ENCODE results near the gene NBAS. TPM values are rescaled to one million over a fixed set of nuclear protein-coding genes. Genes with fewer than 3 reads are reported as not detected.

NBAS gene
- total RNA-seq, 2 experiments from 2014 or later = 31.9 to 32.9 TPM

GRCh38 chr2:15486770-15487169 is 74.4 kb downstream of the NBAS start:
- no peak overlapping the region for H3K27ac Mint-ChIP-seq
- peaks cover 4% of the 10 kb centered on the region for H3K4me1 Mint-ChIP-seq
- no peak for DNase-seq
- peaks cover 17% of the 10 kb centered on the region for H3K36me3 Mint-ChIP-seq
- no peak for ATAC-seq (ENCODE audit: low read depth)
- no peaks in the 10 kb centered on the region for H3K9me3 Mint-ChIP-seq
- H3K27me3 Mint-ChIP-seq = no peaks in the 10 kb centered on the region
- H3K4me3 Mint-ChIP-seq = no peak overlapping the region
- POLR2A ChIA-PET = no interaction called here

DNA sequence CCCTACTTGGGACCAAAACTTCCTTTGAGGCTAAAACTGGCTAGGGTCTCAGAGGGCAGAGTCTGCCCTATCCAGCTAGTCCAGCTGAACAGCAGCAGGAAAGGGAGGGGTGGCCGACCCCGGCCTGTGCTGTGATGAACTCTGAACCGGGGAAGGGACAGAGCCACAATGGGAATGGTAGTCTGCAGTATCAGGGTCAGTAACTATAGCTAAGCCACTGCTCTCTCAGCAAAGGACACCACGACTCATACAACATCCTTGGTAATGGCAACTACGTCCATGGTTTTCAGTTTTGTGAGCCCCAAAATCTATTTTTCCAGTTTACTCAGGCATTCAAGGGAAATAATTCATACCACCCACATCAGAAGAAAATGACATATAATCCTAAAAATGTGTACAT is 75.2 kb downstream of the NBAS start:
- DNase-seq (no peak), ATAC-seq (ENCODE audit: low read depth) (no peak)
- peaks cover 4% of the 10 kb centered on the region for H3K4me1 Mint-ChIP-seq
- no peak overlapping the region for H3K4me3 Mint-ChIP-seq
- no peaks in the 10 kb centered on the region for H3K9me3 Mint-ChIP-seq
- H3K36me3 Mint-ChIP-seq = peaks cover 16% of the 10 kb centered on the region
- no peaks in the 10 kb centered on the region for H3K27me3 Mint-ChIP-seq
- H3K27ac Mint-ChIP-seq = no peak overlapping the region
- POLR2A ChIA-PET = no interaction called here

GRCh38 chr2:15481000-15481399 is 80.1 kb downstream of the NBAS start:
- no peak for ATAC-seq (ENCODE audit: low read depth)
- no peaks in the 10 kb centered on the region for H3K9me3 Mint-ChIP-seq
- H3K27ac Mint-ChIP-seq = no peak overlapping the region
- no peak overlapping the region for H3K4me3 Mint-ChIP-seq
- H3K36me3 Mint-ChIP-seq = peaks cover 20% of the 10 kb centered on the region
- no peaks in the 10 kb centered on the region for H3K27me3 Mint-ChIP-seq
- POLR2A ChIA-PET = no interaction called here
- H3K4me1 Mint-ChIP-seq = no peaks in the 10 kb centered on the region
- DNase-seq = no peak

DNA sequence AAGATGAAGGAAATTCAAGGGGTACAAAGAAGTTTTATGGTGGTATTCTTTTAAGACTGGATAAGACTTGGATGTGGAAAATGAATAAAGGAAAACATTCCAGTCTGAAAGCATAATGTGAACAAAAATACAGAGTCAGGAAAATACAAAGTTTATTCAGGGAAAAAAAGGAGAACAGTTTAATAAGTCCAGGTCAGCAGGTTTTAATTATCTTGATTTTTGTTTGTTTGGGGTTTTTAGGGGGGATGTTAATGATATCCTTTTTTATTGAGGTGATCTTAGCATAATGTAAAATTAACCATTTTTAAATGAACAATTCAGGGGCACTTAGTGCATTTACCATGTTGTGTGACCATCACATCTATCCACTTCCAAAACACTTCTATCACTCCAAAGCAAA is 80.6 kb downstream of the NBAS start:
- Mint-ChIP-seq H3K27me3 (no peaks in the 10 kb centered on the region), H3K4me3 (no peak overlapping the region), H3K36me3 (peaks cover 21% of the 10 kb centered on the region), H3K9me3 (no peaks in the 10 kb centered on the region), H3K27ac (no peak overlapping the region), H3K4me1 (no peaks in the 10 kb centered on the region)
- ATAC-seq (ENCODE audit: low read depth) = no peak
- no peak for DNase-seq
- POLR2A ChIA-PET = no interaction called here

- Mint-ChIP-seq H3K4me3 (no peak overlapping the region), H3K4me1 (peaks cover 5% of the 10 kb centered on the region), H3K9me3 (no peaks in the 10 kb centered on the region), H3K27ac (no peak overlapping the region), H3K36me3 (peaks cover 51% of the 10 kb centered on the region), H3K27me3 (no peaks in the 10 kb centered on the region)
- POLR2A ChIA-PET = no interaction called here
- ATAC-seq (ENCODE audit: low read depth) (no peak), DNase-seq (no peak)
Measured at GRCh38 chr2:15472876-15473275, 88.3 kb downstream of the NBAS start.

DNA sequence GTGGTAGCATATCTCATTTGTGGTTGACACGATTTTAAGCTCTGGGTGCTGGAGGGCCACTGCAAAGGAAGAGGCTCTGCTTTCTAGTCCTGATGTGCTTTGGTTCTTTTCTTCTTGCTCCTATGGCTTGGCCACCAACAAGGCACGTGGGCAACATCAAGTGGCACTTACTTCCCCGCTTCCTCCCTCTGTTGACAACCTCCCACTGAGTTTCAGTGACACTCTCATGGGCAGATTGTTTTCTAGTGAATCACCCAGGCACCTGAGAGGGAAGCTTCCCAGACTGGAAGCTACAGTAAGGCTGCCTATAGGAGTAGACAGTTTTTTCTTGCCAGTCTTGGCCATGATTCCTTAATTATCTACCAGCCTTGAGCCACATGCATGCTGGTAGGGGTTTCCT is 89.0 kb downstream of the NBAS start:
- no peak overlapping the region for H3K27ac Mint-ChIP-seq
- no peak overlapping the region for H3K4me3 Mint-ChIP-seq
- POLR2A ChIA-PET = no interaction called here
- ATAC-seq (ENCODE audit: low read depth) (no peak), DNase-seq (no peak)
- H3K9me3 Mint-ChIP-seq = no peaks in the 10 kb centered on the region
- H3K27me3 Mint-ChIP-seq = no peaks in the 10 kb centered on the region
- H3K36me3 Mint-ChIP-seq = peaks cover 53% of the 10 kb centered on the region
- peaks cover 5% of the 10 kb centered on the region for H3K4me1 Mint-ChIP-seq

DNA sequence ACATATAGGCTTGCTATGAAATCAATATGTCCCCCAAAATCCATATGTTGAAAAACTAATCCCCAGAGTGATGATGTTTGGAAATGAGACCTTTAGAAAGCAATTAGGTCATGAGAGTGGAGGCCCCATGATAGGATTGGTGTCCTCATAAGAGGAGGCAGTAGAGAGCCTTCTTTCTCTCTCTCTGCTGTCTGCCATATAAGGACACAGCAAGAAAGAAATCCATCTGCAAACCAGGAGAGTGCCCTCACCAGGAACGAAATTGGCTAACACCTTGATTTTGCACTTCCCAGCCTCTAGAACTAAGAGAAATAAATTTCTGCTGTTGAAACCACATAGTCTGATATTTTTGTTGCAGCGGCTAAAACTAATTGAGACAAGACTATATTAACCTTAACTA is 89.5 kb downstream of the NBAS start:
- Mint-ChIP-seq H3K4me3 (no peak overlapping the region), H3K36me3 (peaks cover 54% of the 10 kb centered on the region), H3K9me3 (no peaks in the 10 kb centered on the region), H3K4me1 (peaks cover 5% of the 10 kb centered on the region), H3K27me3 (no peaks in the 10 kb centered on the region), H3K27ac (no peak overlapping the region)
- POLR2A ChIA-PET = no interaction called here
- ATAC-seq (ENCODE audit: low read depth) (no peak), DNase-seq (no peak)

DNA sequence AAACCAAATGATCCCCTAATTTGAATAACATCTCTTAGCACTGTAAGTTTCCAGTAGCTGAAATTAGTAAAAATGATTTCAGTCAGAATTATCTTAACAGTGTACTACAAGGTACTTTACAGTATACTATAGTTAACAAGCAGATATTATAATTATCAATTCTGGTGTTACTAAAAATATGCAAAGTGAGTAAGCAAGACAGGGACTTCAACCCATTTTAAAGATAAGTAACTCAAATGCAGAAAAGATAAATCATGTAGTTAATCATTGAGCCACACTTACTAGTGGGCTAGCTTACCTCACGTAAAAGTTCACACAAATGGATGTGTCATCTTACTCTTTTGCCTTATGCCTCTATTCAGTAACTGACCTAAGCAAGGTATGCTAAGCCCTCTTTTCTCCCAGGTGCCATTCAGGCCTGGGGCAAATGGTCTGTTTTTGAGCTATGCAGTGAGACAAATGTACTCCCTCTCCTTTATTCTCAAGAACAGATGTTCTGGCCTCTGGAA is 101.0 kb downstream of the NBAS start:
- no peak overlapping the region for H3K27ac Mint-ChIP-seq
- ATAC-seq (ENCODE audit: low read depth) (no peak), DNase-seq (no peak)
- H3K36me3 Mint-ChIP-seq = peaks cover 25% of the 10 kb centered on the region
- H3K4me3 Mint-ChIP-seq = no peak overlapping the region
- POLR2A ChIA-PET = no interaction called here
- H3K27me3 Mint-ChIP-seq = no peaks in the 10 kb centered on the region
- no peaks in the 10 kb centered on the region for H3K4me1 Mint-ChIP-seq
- no peaks in the 10 kb centered on the region for H3K9me3 Mint-ChIP-seq

- POLR2A ChIA-PET = no interaction called here
- Mint-ChIP-seq H3K9me3 (no peaks in the 10 kb centered on the region), H3K27me3 (no peaks in the 10 kb centered on the region), H3K36me3 (peaks cover 15% of the 10 kb centered on the region), H3K4me1 (no peaks in the 10 kb centered on the region), H3K27ac (no peak overlapping the region), H3K4me3 (no peak overlapping the region)
- DNase-seq (no peak), ATAC-seq (ENCODE audit: low read depth) (no peak)
Measured at GRCh38 chr2:15458277-15458676, 102.9 kb downstream of the NBAS start.

DNA sequence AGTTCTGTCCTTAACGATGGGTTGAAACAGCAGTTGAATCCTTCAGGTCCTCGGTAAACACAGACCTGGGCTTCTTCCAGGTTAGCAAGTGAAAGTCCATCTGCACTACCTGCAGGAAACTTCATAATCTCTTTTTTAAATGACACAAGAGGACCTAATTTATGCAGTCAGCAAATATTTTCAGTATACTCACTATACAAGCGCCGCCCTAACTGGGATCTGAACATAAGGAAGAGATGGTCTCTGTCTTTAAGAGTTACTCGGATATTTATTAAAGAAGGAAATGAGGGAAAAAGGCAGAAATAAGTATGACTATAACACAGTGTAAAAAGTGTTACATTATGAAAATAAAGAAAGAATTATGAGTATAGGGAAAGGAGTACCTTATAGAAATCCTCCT is 103.3 kb downstream of the NBAS start:
- H3K36me3 Mint-ChIP-seq = peaks cover 15% of the 10 kb centered on the region
- POLR2A ChIA-PET = no interaction called here

GRCh38 chr2:15456352-15456751 is 104.8 kb downstream of the NBAS start:
- POLR2A ChIA-PET = no interaction called here
- Mint-ChIP-seq H3K9me3 (no peaks in the 10 kb centered on the region), H3K36me3 (peaks cover 19% of the 10 kb centered on the region)

More for the DNA sequence above, 103.3 kb downstream of the NBAS start:
- no peak overlapping the region for H3K4me3 Mint-ChIP-seq
- ATAC-seq (ENCODE audit: low read depth) = no peak
- H3K27me3 Mint-ChIP-seq = no peaks in the 10 kb centered on the region
- H3K27ac Mint-ChIP-seq = no peak overlapping the region
- H3K4me1 Mint-ChIP-seq = no peaks in the 10 kb centered on the region
- no peaks in the 10 kb centered on the region for H3K9me3 Mint-ChIP-seq
- DNase-seq = no peak

GRCh38 chr2:15450808-15451207 is 110.3 kb downstream of the NBAS start:
- ATAC-seq (ENCODE audit: low read depth) (no peak), DNase-seq (no peak)
- H3K36me3 Mint-ChIP-seq = peaks cover 20% of the 10 kb centered on the region
- H3K4me3 Mint-ChIP-seq = no peak overlapping the region
- H3K27me3 Mint-ChIP-seq = no peaks in the 10 kb centered on the region
- POLR2A ChIA-PET = no interaction called here
- H3K9me3 Mint-ChIP-seq = peaks cover 1% of the 10 kb centered on the region
- no peaks in the 10 kb centered on the region for H3K4me1 Mint-ChIP-seq
- H3K27ac Mint-ChIP-seq = no peak overlapping the region

More at GRCh38 chr2:15456352-15456751, 104.8 kb downstream of the NBAS start:
- Mint-ChIP-seq H3K4me1 (no peaks in the 10 kb centered on the region), H3K27ac (no peak overlapping the region), H3K27me3 (no peaks in the 10 kb centered on the region), H3K4me3 (no peak overlapping the region)
- DNase-seq (no peak), ATAC-seq (ENCODE audit: low read depth) (no peak)

- Mint-ChIP-seq H3K27me3 (no peaks in the 10 kb centered on the region), H3K4me1 (no peaks in the 10 kb centered on the region), H3K36me3 (peaks cover 22% of the 10 kb centered on the region), H3K9me3 (peaks cover 3% of the 10 kb centered on the region), H3K27ac (no peak overlapping the region), H3K4me3 (no peak overlapping the region)
- no peak for DNase-seq
- POLR2A ChIA-PET = no interaction called here
- no peak for ATAC-seq (ENCODE audit: low read depth)
Measured at GRCh38 chr2:15449556-15450236, 111.4 kb downstream of the NBAS start.

- H3K27me3 Mint-ChIP-seq = no peaks in the 10 kb centered on the region
- H3K36me3 Mint-ChIP-seq = peaks cover 22% of the 10 kb centered on the region
- no peak overlapping the region for H3K4me3 Mint-ChIP-seq
- peaks cover 5% of the 10 kb centered on the region for H3K9me3 Mint-ChIP-seq
- H3K4me1 Mint-ChIP-seq = no peaks in the 10 kb centered on the region
- POLR2A ChIA-PET = no interaction called here
- no peak for ATAC-seq (ENCODE audit: low read depth)
- H3K27ac Mint-ChIP-seq = no peak overlapping the region
- no peak for DNase-seq
Measured at GRCh38 chr2:15448250-15448839, 112.8 kb downstream of the NBAS start.

Data from activated naive CD8-positive, alpha-beta T cell treated with anti-CD3 and anti-CD28 coated beads, Interleukin-2, amount 10 ng/mL, durations not matched to agents 7 days and 5 days (primary cell).